GM21619 (cell line): ENCODE data around the gene RGS7BP.
"Not testable (repeated sequence)": the region's sequence is repeated elsewhere in the genome, so short reads cannot be mapped to it uniquely, and the experiment has no call there.

Experiments
- ATAC-seq: cut with Tn5 transposase; IDR thresholded peaks from one replicate; pipeline ENCODE4 v1.9.1; 2021; ENCODE audit not compliant: unreplicated experiment

The RGS7BP gene

DNA sequence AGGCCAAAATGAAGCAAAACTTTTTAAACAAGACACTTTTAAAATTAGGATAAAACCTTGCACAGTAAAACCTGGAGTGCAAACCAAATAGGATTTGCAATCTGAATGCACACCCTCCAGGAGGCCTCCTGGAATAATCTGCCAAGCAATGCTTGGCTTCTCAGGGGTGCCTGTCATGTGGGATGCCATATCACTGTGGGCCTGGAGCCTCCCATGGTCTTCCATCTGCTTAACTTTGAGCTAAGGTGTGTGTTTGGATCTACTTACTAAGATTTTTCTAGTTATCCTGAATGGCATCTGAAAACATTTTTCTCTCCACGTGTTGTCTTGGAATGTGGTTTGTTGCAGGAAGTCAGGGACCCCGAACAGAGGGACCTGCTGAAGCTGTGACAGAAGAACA, 52.1 kb downstream of the RGS7BP start:
- ATAC-seq: no peak

DNA sequence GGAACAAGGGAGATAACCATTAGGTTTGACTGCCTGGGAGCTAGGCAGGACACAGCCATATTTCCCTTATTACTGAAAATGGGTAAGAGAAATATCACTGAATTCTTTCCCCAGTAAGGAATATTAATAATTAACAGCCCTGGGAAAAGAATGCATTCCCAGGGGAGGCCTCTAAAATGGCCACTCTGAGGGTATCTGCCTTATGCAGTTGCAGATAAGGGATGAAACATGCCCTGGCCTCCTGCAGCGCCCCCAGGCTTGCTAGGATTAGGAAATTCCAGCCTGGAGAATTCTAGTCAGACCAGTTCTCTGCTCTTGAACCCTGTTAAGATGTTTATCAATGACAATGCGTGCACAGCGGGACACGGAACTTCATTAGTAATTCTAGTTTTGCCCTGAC, 52.8 kb downstream of the RGS7BP start:
- ATAC-seq: not testable (repeated sequence)

DNA sequence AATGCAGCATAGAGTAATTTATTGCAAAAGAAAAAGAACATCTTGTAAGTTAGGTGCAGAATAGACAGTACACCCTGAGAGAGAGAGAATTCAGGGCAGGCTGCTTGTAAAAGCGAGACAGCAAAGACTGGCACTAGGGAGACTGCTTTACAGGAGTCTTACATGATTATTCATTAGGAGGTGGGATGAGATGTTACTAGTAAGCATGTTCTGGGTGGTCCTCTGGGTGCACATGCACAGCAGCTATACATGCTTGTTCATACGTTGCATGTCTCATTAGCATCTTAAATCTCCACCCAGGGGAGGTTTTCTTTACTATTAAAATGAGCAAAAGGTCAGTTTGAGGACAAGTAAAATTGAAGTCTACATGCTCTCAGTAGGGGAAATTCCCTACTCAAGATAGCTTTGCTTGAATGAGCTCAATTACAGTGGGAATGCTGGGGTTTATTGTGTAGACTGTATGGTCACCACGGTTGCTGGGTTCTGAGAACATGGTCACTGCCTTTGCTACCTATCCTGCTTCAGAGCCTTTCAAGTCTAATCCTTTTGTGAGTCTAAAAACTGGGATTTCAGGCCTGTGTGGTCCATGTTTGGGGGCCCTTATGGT, 60.6 kb downstream of the RGS7BP start:
- no peak for ATAC-seq

DNA sequence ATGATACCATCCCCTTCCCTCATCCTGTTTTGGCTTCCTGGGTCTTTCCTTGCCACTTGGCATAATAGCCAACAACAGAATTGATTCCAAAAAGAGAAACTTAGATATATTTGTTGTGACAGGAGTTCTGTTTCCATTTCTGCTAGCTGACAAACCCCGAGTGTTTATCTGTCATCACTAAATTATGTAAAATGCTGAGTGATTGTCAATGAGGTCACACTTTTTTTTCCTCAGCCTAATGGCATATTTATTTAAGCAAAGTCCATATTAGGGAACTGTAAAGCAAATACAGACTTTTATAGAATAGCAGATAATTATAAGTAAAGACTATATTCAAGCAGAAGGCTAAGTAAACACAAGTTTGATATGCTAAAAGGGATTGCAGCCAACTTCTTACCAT, 64.0 kb downstream of the RGS7BP start:
- no peak for ATAC-seq

DNA sequence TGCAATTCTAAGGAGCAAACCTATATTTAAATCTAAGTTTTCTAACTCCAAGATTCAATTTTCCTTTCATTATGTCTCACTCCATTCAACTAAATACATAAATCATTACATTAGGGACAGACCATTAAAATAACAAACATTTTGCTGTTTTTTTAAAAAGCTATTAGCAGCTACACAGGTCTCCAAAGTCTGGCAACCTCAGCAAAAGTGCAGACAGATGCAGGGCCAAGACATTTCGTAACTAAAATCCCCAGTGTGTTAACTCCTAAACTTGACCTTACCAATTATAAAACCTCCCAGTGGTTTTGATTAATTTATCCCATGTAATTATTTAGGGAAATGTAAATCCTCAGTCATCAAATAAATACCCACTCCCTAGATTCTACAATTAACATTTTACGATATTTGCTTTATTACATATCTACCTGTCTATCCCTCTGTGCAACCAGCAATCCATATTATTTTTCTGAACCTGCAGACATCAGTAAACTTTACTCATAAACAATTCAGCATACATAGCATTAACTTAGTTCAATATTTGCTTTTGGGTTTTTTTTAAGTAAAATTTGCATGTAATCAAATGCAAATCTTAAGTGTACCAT, 64.7 kb downstream of the RGS7BP start:
- no peak for ATAC-seq

DNA sequence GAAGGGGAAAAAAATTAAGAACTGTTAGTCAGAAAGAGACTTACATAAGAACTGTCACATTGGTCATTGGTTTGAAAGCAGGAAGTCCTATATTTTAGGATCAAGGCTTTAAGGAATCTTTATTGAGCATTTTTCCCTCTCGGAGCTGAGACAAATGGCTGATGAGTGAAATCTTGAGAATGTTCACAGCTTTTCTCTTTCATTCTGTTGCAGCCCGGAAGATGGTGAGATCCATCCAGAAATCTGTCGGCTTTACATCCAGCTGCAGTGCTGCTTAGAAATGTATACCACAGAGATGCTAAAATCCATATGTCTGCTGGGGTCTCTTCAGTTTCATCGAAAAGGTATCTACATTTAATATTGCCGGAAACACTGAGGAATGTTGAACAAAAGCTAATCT, 69.7 kb downstream of the RGS7BP start:
- no peak for ATAC-seq

DNA sequence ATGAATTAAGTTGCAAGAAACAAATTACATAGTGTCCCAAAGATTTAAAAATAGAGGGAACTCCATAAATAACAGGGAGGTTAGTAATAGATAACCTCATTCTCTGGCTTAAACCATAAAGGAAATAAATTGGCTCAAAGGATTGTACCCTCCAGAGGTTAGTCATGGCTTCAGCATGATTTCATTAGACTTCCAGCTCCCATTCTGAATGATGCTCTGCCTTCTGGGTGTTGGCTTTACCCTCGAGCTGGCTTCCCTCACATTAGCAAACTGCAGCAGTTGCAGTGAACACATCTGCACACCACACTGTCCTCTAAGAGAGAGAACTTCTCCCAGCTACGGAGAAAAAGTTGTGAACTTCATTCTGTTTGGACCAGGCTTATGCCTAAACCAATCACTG, 70.4 kb downstream of the RGS7BP start:
- no peak for ATAC-seq

DNA sequence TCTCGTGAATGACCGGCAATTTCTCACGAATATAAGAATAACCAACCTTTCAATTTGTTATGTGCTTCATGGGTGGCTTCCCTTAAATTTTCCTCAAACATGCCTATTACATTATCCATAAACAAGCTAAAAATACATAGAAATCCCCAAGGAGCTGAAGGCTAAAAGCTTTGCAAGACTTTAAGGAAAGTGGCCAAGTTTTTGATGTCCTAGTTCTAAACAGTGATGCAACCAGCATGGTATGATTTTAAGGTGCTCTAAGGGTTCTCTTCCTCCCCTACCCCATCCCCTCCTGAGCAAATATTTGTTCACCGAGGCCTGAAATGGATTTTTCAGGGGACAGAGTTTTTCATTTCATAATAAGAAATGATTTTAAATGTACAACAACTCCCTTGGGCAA, 79.8 kb downstream of the RGS7BP start:
- ATAC-seq: no peak

DNA sequence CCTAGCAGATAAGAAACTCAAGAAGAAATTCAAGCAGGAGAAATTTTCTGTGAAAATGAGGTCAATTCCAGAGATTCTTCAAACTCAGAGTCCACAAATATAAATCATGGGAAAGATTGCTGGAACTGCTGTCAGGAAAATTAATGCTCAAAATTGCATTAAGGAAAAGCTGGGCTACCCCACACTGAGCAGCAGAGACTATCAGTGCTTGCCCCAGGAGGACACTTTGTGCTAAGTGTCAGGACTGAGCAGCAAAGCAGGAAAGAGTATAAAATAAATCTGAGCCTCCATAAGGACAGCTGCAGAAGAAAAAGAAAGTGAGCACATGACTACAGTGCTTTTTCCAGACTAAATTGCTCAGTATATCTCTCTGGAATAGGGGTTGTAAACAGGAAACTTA, 81.6 kb downstream of the RGS7BP start:
- ATAC-seq: no peak

DNA sequence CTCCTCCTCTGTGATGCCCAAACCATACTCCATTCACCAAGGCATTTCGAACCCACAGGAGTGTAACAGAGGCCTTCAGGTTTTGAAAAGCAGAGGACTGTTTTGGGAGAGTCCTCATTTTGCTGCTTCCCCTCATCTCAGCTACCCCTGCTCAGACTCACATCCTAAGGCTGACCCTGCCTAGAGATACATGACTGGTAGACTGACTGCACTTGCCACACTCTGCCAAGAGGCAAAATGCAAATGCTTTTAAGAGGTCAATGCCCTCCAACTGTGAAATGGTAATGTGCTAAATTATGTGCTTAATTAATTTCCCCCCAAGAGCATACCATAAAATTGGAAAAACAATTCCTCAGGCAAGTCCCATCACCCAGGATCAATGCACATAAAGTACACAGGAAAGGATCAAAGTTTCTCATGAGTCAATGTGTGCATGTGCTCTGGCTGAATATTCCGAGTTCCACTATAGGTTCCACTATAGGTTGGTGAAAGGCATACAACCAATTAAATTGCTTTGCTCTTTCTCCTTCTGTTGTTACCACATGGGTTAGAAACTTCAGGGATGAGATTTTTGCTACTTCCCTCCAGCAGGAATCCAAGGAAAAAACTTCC, 87.0 kb downstream of the RGS7BP start:
- no peak for ATAC-seq

DNA sequence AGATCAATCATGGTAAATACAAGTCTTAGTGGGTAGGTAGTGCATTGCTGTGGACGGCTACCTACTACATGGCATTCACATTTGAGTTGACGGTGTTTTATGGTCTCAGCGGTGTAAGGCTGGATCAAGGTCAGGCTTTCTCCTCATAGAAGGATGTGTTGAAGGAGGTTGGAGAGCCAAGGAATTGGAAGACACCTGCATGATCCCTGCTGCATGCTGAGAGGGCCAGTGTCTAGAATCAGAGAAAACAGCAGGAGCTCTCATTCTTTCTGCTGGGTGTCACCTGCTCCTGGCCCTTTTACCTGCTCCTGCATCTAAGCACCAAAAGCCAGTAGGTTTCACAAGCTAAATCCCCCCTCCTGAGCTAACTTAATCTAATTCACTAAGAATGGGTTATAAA, 88.2 kb downstream of the RGS7BP start:
- ATAC-seq: no peak

DNA sequence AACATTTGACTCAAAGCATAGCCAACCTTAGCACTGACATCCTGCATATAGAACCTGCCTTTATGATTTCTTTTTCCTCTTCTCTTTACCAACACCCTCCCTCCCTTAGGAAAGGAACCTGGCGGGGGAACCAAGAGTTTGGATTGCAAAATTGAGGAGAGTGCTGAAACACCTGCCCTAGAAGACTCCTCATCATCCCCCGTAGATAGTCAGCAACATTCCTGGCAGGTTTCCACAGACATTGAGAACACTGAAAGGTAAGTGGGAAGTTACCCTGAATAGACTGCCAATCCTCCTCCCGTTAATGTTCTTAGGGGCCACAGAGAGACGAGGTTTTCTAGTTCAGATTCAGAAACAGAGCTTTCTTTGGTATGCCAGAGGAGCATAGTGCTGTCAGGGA, 88.8 kb downstream of the RGS7BP start:
- no peak for ATAC-seq

DNA sequence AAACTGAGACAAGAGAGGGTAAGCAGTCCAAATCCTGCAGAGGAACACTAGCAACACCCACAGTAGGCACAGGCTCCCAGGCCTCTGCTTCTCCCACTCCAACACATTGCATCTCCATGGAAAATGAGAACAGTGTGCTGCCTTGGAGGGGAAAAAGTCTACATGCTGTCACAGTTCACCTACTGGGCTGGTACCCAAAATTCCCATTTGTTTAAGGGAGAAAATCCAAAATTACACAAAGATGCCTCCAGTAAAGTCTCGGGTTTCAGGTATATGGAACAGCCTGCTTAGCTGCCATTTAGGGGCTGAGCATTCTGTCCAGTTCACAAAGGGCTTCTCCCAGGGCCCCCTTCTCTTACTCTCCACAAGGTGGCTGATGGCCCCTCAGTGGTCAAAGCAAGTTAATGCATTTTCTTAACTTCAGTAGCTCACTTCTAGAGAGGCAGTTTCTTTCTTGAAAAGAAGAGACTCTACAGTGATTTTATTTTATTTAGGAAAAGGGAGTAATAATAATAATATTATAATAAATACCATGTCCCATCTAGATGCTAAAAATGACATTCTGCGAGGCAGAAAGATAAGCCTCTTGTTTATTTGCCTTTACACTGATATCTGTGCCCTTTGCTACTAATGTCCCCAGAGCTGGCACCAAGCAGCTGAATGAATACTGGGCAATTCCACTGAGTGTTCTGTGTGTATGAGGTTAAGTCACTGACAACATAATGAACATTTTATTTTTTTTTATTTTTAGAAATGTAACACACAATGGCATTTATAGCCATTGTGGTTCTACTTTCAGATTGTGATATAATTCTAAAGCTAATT, 89.4 kb downstream of the RGS7BP start:
- no peak for ATAC-seq

DNA sequence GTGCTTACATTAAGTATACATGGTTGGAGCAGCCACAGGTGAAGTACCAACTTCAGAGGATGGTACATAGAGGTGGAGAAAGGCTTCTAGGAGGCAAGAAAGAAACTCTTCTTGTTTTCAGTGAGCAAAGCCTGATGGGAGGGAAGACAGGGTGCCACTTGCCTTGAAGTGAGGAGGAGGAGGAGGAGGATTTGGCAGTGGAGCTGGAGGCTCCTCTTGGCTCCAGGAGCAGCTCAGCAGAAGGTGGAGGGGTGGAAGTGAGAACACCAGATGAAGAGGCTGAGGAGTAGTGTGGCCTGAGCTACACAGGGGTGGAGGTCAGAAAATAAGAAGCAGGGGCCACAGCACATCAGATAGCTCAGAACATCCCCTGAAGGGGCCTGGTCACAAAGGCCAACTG, 93.4 kb downstream of the RGS7BP start:
- no peak for ATAC-seq

DNA sequence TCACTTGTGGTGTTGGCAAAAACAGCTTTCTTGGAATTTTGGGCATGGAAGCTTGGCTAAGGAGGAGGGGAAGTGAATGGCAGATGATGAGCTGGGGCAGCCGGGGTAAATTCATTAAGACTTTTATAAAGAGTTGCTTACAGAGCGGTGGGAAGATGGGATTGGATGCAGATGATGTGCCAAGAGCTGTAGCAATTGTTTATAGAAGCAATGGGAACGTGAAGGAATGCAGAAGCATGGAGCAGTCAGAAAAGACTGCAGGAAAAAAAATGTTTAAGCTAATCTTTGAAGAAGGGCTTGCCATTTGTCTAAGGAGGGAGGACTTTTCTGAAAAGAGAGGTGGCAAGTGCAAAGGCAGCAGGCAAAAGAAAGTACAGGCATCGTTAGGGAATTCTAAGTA, 97.9 kb downstream of the RGS7BP start:
- ATAC-seq: no peak

DNA sequence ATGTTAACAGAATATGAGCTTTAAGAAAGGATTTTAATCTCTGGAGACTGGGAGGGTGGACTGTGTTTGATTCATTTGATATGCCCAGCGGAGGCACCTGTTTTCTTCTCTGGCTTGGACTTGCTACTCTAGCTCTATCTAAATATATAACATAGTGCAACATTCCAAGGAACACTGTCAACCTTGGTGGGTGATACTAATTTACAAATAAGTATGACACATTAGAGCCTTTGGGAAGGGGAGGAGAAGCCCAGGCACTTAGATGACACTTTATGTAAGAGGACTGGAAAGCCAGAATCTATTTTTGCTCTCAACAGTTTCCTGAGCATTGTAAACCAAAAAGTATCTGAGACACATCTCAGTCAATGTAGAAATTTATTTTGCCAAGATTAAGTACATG, 101.1 kb downstream of the RGS7BP start:
- ATAC-seq: no peak

DNA sequence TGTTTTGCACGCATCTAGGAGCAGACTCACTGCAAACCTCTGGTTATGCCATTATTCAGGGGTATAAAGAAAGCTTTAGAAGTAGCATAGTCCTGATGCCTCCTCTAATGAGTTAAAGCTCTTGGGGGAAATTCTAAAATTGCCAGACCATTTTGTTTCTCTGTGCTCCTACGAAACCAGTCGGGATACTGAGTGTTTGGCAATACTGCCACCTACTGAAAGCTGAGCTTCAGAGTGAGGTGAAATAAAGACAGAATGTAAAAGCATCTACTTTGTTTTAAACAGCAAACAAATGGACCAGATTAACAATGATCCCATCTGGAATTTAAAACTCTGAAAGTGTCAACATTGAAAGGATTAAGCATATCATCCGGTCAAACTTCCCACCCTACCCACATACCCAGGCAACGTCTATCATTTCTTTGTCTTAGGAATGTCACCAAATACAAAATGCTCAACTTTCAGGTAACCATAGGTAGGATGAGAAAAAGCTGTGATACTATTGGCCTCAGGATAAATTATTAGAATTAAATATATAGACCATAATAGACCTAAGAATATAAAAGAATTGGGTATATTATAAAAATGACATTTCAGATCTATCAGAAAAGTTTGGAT, 106.6 kb downstream of the RGS7BP start:
- ATAC-seq: peak; percentile 31

DNA sequence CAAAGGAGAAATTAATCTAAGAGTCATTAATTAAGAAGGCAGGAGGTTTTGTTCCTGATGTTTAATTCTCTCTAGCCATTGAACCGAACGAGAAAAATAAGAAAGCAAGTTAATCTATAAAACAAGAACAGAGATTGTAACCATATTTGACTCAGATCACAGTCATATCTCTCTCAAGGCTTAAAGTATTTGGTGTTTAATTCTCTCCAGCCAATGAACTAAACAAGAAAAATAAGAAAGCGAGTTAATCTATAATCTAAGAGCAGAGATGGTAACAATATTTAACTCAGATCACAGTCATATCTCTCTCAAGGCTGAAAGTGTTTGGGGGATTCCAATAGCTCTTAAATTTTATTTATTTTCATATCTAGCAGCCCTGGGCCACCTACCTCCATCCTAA, 110.1 kb downstream of the RGS7BP start:
- peak; percentile 81 for ATAC-seq

DNA sequence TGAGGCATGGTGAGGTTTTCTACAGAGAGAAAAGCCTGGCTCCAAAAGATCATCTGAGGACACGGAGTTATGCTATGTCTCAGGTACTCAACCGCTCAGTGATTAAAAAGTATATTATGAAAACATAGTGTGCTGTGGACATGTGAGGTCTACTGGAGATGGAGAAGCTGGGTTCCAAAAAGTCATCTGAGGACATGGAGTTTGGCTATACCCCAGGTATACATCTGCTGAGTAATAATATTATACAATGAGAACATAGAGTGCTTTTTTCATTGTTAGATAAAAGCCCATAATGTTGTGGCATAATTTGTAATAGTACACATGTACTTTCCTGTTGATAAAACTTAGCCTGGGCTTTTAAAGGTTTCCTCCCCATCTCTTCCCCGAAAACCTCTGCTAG, 113.8 kb downstream of the RGS7BP start:
- no peak for ATAC-seq

DNA sequence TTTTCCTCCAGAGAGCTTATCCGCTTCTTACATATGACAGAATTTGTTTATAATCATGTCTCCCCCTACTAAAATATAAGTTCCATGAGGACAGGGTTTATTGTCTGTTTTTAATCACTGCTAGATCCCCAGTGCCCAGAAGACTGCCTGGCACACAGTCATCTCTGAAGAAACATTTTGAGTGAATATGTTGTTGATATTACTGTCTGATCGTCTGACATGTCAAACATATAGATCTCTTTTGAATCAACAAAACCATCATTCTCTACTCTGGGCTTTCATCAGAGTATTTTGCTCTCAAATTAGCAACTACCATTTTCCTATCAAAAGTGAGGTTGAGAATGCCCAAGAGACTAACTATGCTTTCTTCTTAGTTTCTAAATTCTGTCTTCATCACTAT, 117.2 kb downstream of the RGS7BP start:
- ATAC-seq: no peak

DNA sequence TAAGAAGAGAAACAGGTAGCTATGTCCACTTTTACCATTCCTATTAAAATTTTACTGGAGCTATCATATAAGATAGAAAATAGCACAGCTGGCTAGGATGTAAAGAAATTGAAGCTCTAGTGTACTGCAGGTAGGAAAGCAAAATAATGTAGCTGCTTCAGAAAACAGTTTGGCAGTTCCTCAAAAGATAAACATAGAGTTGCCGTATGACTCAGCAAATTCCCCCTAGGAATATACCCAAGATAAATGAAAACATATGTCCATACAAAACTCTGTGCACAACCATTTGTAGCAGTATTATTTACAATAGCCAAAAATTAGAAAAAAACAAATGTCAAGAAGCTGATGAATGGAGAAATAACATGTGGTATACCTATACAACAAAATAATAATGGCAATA, 119.9 kb downstream of the RGS7BP start:
- ATAC-seq: no peak

DNA sequence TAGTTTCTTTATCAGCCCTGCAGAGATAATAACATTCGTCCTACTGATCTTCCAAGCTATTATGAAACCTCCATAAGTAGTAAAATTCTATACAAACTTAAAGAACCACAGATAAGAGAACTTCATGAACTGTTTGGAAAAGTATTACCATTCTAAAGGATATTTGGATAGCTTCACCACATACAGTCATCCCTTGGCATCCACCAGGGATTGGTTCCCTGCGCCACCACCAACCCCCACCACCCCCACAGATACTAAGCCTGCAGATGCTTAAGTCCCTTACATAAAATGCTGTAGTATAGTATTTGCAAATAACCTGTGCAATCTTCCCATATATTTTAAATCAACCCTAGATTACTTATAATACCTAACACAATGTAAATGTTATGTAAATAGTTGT, 123.1 kb downstream of the RGS7BP start:
- ATAC-seq: no peak
